GM12872 (cell line): ENCODE results near the gene ADAMTSL1.

Experiments used
- TF ChIP-seq, protein P1 (sequence below): IDR thresholded peaks from 3 replicates; pipeline ENCODE4 v1.5.1; 2011; ENCODE audit warnings: low read depth, mild to moderate bottlenecking, low read length, moderate library complexity; ENCODE audit not compliant: insufficient read depth

ADAMTSL1 gene

GRCh38 chr9:18588002-18588401, 114.0 kb downstream of the ADAMTSL1 start:
- TF ChIP-seq, protein P1, sequence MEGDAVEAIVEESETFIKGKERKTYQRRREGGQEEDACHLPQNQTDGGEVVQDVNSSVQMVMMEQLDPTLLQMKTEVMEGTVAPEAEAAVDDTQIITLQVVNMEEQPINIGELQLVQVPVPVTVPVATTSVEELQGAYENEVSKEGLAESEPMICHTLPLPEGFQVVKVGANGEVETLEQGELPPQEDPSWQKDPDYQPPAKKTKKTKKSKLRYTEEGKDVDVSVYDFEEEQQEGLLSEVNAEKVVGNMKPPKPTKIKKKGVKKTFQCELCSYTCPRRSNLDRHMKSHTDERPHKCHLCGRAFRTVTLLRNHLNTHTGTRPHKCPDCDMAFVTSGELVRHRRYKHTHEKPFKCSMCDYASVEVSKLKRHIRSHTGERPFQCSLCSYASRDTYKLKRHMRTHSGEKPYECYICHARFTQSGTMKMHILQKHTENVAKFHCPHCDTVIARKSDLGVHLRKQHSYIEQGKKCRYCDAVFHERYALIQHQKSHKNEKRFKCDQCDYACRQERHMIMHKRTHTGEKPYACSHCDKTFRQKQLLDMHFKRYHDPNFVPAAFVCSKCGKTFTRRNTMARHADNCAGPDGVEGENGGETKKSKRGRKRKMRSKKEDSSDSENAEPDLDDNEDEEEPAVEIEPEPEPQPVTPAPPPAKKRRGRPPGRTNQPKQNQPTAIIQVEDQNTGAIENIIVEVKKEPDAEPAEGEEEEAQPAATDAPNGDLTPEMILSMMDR = no peak

DNA sequence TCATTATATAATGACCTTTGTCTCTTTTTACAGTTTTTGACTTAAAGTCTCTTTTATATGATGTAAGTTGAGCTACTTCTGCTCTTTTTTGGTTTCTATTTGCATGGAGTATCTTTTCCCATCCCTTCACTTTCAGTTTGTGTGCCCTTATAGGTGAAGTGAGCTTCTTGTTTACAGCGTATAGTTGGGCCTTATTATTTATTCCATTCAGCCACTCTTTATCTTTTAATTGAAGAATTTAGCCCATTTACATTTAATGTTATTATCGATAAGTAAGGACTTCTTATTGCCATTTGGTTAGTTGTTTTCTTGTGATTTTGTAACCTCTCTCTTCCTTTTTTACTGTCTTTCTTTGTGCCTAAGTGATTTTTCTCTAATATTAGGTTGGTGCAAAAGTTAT, 117.3 kb downstream of the ADAMTSL1 start:
- TF ChIP-seq, protein P1 = no peak

DNA sequence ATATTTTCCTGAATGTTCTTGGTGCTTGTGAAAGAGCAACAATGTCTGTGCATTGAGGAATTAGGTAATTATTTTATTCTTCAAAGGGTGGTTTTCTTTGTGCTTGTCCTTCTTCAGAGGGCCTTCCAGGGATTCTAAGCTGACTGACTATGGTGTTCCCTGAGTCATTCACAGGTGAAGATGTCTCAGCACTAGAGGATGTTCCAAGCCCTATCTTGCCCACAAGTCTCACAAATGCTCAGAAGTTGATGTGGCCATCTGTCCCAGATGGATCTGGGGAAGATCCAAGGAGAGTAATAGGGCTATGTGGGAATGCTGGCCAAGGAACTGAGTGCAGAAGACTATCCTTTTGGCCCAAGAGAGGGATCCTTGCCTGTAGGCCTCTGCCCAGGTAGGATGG, 120.9 kb downstream of the ADAMTSL1 start:
- TF ChIP-seq, protein P1 = no peak

DNA sequence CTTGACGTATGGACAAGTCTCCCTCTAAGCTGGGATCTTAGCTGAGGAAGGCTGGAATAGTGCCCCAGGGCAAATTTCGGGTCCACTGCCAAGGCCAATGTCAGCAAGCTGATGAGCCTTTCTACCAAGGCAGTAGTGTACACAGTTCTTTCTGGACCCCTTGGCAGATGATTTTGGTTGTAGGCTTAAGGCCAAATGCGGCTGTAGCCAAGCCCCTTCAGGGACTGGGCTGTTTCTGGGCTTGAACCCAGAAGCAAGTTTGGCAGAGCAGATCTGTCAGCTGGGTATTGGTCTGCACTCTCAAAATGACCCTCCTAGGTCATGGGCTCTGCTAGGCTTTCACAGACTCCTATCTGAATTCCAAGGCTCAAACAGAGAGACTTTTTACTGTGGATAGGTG, 121.6 kb downstream of the ADAMTSL1 start:
- TF ChIP-seq, protein P1 = no peak

DNA sequence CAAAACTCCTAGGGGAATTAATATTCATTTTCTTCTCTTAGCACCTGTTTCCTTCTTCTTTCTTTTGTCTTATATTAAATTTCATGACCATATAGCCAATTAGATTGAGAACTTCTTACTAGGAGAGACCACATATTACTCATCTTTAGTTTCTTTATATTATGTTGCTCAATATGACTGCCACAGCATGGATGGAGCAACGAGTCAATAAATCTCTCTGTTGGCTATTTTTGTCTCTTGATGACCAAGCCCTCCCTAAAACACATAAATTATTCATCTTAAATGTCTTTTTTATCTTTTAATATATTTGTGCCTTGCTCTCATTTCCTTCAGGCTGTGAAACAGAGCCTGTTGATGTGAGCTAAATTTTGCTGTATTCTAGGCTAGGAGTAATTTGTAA, 123.0 kb downstream of the ADAMTSL1 start:
- TF ChIP-seq, protein P1 = no peak

DNA sequence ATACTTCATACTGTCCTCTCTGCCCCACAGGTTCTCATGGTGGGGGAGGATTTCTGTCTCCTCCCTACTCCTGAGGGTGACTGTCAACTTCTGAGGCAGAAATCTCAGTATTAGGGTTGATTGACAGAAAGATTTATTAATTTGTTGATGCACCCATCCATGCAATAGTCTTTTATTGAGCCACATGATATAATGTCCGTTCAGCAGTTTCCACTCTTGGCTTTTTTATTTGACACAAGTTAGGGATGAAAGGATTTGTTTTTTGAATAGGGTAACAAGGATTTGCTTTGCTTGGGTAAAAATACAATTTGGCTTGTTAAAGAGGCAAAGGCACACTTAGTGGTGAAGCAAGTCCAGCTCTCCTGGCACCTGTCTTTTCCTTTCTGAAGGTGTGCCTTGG, 125.0 kb downstream of the ADAMTSL1 start:
- TF ChIP-seq, protein P1 = no peak

GRCh38 chr9:18601026-18601425, 127.1 kb downstream of the ADAMTSL1 start:
- TF ChIP-seq, protein P1 = no peak

DNA sequence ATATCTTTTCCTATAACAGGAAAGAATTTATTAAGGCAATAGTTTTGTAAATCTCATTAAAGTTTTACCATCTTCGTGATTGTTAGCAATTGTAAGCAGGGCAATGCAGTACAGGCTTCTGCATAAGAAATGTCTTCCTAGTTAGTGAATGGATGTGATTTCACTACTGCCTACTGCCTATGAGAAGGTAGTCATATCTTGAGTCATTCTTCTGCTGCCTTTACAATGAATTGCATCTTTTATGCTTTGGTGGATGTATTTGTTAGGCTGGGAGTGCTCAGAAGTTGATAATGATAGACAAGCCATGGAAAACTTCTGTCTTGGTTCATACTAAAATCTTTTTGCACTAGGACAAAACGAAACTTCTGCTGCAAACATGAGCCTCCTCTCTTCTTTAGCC, 128.0 kb downstream of the ADAMTSL1 start:
- TF ChIP-seq, protein P1 = no peak
